Measurements from ENCODE around the gene SERPINA4.
"Not testable (repeated sequence)": the region's sequence is repeated elsewhere in the genome, so short reads cannot be mapped to it uniquely, and the experiment has no call there.

SERPINA4 gene

DNA sequence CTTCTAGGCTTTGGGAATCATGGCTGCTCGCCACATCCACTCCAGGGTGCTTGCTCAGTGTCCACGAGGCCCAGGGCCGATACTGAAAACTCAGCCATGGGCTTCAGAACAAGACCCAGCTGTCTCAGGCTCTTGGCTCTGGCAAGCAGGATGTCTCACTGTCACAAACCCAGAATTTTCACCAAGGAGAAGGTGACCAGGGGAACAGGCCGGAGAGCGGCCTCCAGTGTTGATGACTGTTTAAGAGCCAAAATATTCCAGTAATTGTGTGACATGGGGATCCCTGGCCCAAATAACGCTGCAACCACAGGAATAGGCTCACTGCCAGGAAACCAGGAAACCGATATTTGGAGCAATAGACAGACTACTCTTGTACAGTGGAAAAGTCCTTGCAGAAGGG lies 10.2 kb downstream of the SERPINA4 start:
- no peak overlapping the region for H3K4me3 ChIP-seq (ENCODE audit: low read depth, low read length)
- H3K9me3 ChIP-seq (ENCODE audit: control insufficient read depth, insufficient read depth, low read depth, low read length) = no peaks in the 10 kb centered on the region
- H3K4me1 ChIP-seq (ENCODE audit: control insufficient read depth, insufficient read depth, low read length) = no peaks in the 10 kb centered on the region
- H3K27me3 ChIP-seq (ENCODE audit: control insufficient read depth, insufficient read depth, low read length) = no peaks in the 10 kb centered on the region; the same call in 1 of the 2 replicates
- no peak overlapping the region for H3K9ac ChIP-seq (ENCODE audit: low read length)
- no peak overlapping the region for H3K27ac ChIP-seq (ENCODE audit: low read depth, low read length)
- no peaks in the 10 kb centered on the region for H3K36me3 ChIP-seq (ENCODE audit: control insufficient read depth, insufficient read depth, low read length)

GRCh38 chr14:94571950-94572349 lies 10.7 kb downstream of the SERPINA4 start:
- Histone ChIP-seq H3K9me3 (ENCODE audit: control insufficient read depth, insufficient read depth, low read depth, low read length) (no peaks in the 10 kb centered on the region; the same call in 1 of the 2 replicates), H3K27ac (ENCODE audit: low read depth, low read length) (no peak overlapping the region), H3K4me1 (ENCODE audit: control insufficient read depth, insufficient read depth, low read length) (no peaks in the 10 kb centered on the region), H3K4me3 (ENCODE audit: low read depth, low read length) (no peak overlapping the region), H3K9ac (ENCODE audit: low read length) (no peak overlapping the region), H3K27me3 (ENCODE audit: control insufficient read depth, insufficient read depth, low read length) (no peaks in the 10 kb centered on the region; the same call in 1 of the 2 replicates), H3K36me3 (ENCODE audit: control insufficient read depth, insufficient read depth, low read length) (no peaks in the 10 kb centered on the region)

- Histone ChIP-seq H3K27me3 (ENCODE audit: control insufficient read depth, insufficient read depth, low read length) (no peaks in the 10 kb centered on the region; the same call in 1 of the 2 replicates), H3K9ac (ENCODE audit: low read length) (no peak overlapping the region), H3K4me3 (ENCODE audit: low read depth, low read length) (no peak overlapping the region), H3K27ac (ENCODE audit: low read depth, low read length) (no peak overlapping the region), H3K36me3 (ENCODE audit: control insufficient read depth, insufficient read depth, low read length) (no peaks in the 10 kb centered on the region), H3K4me1 (ENCODE audit: control insufficient read depth, insufficient read depth, low read length) (no peaks in the 10 kb centered on the region), H3K9me3 (ENCODE audit: control insufficient read depth, insufficient read depth, low read depth, low read length) (no peaks in the 10 kb centered on the region; the same call in 1 of the 2 replicates)
Measured at GRCh38 chr14:94572637-94573303, 11.5 kb downstream of the SERPINA4 start.

DNA sequence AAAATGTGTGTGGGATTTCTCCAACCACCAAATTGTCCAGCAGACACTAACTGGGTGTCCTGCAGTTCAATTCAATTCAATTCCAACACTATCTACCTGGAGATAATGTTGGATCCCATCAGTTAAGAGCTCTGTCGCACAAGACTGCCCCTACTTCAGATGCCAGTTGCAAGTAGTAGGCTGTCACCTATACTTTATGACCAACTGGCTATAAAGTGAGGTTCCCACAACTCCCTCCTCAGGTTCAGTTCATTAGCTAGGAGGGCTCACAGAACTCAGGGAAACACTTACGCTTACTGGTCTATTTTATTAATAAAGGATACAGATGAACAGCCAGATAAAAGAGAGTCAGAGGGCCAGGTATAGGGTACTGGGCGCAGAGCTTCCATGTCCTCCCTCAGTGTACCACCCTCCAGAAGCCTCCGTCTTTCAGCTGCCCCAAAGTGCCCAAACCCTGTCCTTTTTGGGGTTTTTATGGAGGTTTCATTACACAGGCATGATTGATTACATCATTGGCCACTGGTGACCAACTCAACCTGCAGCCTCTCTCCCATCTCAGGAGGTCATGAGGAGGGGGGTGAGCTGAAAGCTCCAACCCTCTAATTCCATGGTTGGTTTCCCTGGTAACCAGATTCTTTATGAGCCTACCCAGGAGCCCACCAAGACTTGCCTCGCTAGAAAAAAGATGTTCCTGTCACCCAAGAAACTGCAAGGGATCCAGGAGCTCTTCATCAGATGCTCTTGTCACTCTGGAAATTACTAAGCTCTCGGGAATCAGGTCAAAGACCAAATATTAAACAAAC lies 12.4 kb downstream of the SERPINA4 start:
- Histone ChIP-seq H3K4me3 (ENCODE audit: low read depth, low read length) (no peak overlapping the region), H3K9me3 (ENCODE audit: control insufficient read depth, insufficient read depth, low read depth, low read length) (peaks cover under 1% of the 10 kb centered on the region; the same call in 1 of the 2 replicates), H3K4me1 (ENCODE audit: control insufficient read depth, insufficient read depth, low read length) (no peaks in the 10 kb centered on the region), H3K36me3 (ENCODE audit: control insufficient read depth, insufficient read depth, low read length) (no peaks in the 10 kb centered on the region), H3K9ac (ENCODE audit: low read length) (no peak overlapping the region), H3K27me3 (ENCODE audit: control insufficient read depth, insufficient read depth, low read length) (no peaks in the 10 kb centered on the region; the same call in 1 of the 2 replicates), H3K27ac (ENCODE audit: low read depth, low read length) (no peak overlapping the region)

DNA sequence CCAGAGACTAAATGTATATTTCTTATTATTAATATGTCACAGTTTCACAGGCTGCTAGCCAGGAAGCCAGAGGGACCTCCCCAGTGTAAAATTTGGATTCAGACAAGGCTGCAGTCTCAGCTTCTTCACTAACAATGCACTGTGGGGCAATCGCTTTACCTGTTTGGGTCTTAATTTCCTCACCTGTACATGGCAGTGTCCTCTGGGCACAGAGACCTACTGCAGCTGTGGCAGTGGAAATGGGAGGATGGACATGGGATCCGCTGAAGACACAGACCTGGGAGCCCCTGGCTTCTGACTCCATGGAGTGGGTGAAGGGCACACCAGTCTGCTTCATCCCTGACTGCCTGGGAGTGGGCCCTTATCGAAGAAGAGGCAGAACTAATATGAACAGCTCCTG lies 13.1 kb downstream of the SERPINA4 start:
- Histone ChIP-seq H3K27me3 (ENCODE audit: control insufficient read depth, insufficient read depth, low read length) (no peaks in the 10 kb centered on the region; the same call in 1 of the 2 replicates), H3K4me3 (ENCODE audit: low read depth, low read length) (no peak overlapping the region), H3K4me1 (ENCODE audit: control insufficient read depth, insufficient read depth, low read length) (no peaks in the 10 kb centered on the region), H3K36me3 (ENCODE audit: control insufficient read depth, insufficient read depth, low read length) (no peaks in the 10 kb centered on the region), H3K9ac (ENCODE audit: low read length) (no peak overlapping the region), H3K9me3 (ENCODE audit: control insufficient read depth, insufficient read depth, low read depth, low read length) (peaks cover 4% of the 10 kb centered on the region; the same call in 1 of the 2 replicates), H3K27ac (ENCODE audit: low read depth, low read length) (no peak overlapping the region)

GRCh38 chr14:94575730-94576585 lies 14.7 kb downstream of the SERPINA4 start:
- Histone ChIP-seq H3K4me1 (ENCODE audit: control insufficient read depth, insufficient read depth, low read length) (no peaks in the 10 kb centered on the region), H3K9ac (ENCODE audit: low read length) (no peak overlapping the region), H3K36me3 (ENCODE audit: control insufficient read depth, insufficient read depth, low read length) (no peaks in the 10 kb centered on the region), H3K4me3 (ENCODE audit: low read depth, low read length) (no peak overlapping the region), H3K27me3 (ENCODE audit: control insufficient read depth, insufficient read depth, low read length) (no peaks in the 10 kb centered on the region; the same call in 1 of the 2 replicates), H3K9me3 (ENCODE audit: control insufficient read depth, insufficient read depth, low read depth, low read length) (peaks cover 11% of the 10 kb centered on the region; the same call in 1 of the 2 replicates), H3K27ac (ENCODE audit: low read depth, low read length) (no peak overlapping the region)

- not testable (repeated sequence) for H3K27ac ChIP-seq (ENCODE audit: low read depth, low read length); H3K4me1 ChIP-seq (ENCODE audit: control insufficient read depth, insufficient read depth, low read length); H3K4me3 ChIP-seq (ENCODE audit: low read depth, low read length); H3K27me3 ChIP-seq (ENCODE audit: control insufficient read depth, insufficient read depth, low read length); H3K9ac ChIP-seq (ENCODE audit: low read length); H3K36me3 ChIP-seq (ENCODE audit: control insufficient read depth, insufficient read depth, low read length)
- peaks cover 11% of the 10 kb centered on the region; the same call in 1 of the 2 replicates for H3K9me3 ChIP-seq (ENCODE audit: control insufficient read depth, insufficient read depth, low read depth, low read length)
Measured at GRCh38 chr14:94577472-94577871, 16.2 kb downstream of the SERPINA4 start.

DNA sequence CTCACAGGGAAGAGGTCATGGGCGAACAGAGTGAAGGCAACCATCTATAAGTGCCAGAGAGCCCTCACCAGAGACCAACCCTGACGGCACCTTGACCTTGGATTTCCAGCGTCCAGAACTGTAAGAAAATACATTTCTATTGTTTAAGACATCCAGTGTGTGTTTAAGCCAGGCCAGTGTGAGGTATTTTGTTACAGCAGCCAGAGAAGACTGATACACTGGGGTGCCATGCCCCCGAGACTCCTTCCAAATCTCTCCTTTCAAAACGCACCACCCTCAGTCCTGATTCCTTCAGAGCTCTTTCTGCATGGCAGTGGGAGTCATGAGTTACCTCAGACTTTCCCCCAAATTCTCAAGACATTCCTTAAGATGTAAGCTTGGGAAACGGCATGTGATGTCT lies 17.5 kb downstream of the SERPINA4 start:
- no peak overlapping the region for H3K27ac ChIP-seq (ENCODE audit: low read depth, low read length)
- H3K4me1 ChIP-seq (ENCODE audit: control insufficient read depth, insufficient read depth, low read length) = no peaks in the 10 kb centered on the region
- peaks cover 15% of the 10 kb centered on the region; the same call in 1 of the 2 replicates for H3K9me3 ChIP-seq (ENCODE audit: control insufficient read depth, insufficient read depth, low read depth, low read length)
- no peak overlapping the region for H3K4me3 ChIP-seq (ENCODE audit: low read depth, low read length)
- no peak overlapping the region for H3K9ac ChIP-seq (ENCODE audit: low read length)
- H3K27me3 ChIP-seq (ENCODE audit: control insufficient read depth, insufficient read depth, low read length) = no peaks in the 10 kb centered on the region; the same call in 1 of the 2 replicates
- no peaks in the 10 kb centered on the region for H3K36me3 ChIP-seq (ENCODE audit: control insufficient read depth, insufficient read depth, low read length)

- Histone ChIP-seq H3K4me3 (ENCODE audit: low read depth, low read length) (no peak within 1 kb of the TSS), H3K9me3 (ENCODE audit: control insufficient read depth, insufficient read depth, low read depth, low read length) (peaks cover 15% of the 10 kb centered on the region; the same call in 1 of the 2 replicates), H3K4me1 (ENCODE audit: control insufficient read depth, insufficient read depth, low read length) (no peaks in the 10 kb centered on the region), H3K36me3 (ENCODE audit: control insufficient read depth, insufficient read depth, low read length) (no peaks in the 10 kb centered on the region), H3K9ac (ENCODE audit: low read length) (no peak within 1 kb of the TSS), H3K27ac (ENCODE audit: low read depth, low read length) (no peak within 1 kb of the TSS), H3K27me3 (ENCODE audit: control insufficient read depth, insufficient read depth, low read length) (no peaks in the 10 kb centered on the region; the same call in 1 of the 2 replicates)
Measured at GRCh38 chr14:94581127-94581999, 20.1 kb downstream of the SERPINA4 start, which contains the start of gene SERPINA5. SERPINA5 (plus strand) TSS chr14:94581426; CDS start chr14:94587363, 5,937 bp downstream.

Data from HUES6 (cell line).